CD4-positive, alpha-beta T cell treated with Interferon alpha-2 for 1 hour (primary cell): ENCODE measurements around the gene SYT8.
"Not testable (repeated sequence)": the region's sequence is repeated elsewhere in the genome, so short reads cannot be mapped to it uniquely, and the experiment has no call there.

Experiments
- DNase-seq, 2 donors: peaks; one replicate each; pipeline ENCODE4 v3.0.0-alpha.2; 2020 to 2022

SYT8 gene

DNA sequence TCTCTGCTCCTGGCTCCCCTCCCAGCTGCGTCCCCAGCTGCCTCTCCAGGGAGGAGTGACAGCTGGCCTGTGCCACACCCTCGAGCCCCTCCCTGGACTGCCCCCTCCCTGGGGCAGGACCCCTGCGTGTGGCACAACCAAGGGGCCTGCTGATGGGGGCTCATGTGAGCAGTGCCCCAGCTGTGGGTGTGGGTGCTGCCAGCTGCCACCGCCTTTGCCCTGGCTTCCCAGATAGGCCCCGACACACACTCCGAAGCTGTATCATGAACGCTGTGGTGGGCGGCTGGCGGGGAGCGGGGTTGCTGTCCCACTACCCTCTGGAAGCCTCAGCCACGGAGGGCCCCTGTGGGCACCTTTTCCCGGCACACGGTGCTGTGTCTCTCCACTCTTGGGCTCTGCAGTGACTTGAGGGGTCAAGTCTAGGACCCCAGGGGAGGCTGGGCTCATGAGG, 41.1 kb downstream of the SYT8 start:
- DNase-seq: not testable (repeated sequence)

DNA sequence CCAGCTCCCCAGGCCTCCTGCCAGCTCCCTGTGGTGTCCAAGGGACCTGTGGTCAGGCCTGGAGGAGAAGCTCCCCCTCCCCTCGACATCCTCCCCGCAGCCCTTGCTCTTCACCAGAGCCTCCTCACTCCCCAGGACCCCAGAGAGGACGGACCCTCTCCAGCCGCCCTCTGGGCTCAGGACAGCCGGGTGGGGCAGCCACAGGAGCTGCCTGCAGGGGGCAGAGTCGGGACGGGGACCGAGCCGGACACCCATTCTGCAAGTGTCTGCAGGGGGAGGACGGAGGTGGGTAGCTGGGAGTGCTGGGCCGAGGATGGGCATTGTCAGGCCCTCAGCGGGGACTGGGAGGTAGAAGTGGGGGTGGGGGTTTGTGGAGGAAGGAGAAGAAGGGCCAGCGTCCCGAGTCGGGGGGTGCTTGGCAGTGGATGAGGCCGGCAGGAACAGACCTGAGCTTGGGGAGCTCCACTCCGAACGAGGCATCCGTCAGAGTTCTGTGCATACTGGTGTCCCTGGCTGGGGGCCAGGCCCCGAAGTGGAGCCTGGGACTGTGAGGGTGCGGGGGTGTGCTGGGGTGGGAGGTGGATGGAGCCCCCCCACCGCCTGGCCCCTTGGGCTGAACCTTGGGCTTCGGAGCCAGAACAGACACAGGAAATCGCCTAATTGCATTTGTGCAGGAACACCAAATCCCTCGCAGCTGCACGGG, 41.7 kb downstream of the SYT8 start:
- DNase-seq: no peak

DNA sequence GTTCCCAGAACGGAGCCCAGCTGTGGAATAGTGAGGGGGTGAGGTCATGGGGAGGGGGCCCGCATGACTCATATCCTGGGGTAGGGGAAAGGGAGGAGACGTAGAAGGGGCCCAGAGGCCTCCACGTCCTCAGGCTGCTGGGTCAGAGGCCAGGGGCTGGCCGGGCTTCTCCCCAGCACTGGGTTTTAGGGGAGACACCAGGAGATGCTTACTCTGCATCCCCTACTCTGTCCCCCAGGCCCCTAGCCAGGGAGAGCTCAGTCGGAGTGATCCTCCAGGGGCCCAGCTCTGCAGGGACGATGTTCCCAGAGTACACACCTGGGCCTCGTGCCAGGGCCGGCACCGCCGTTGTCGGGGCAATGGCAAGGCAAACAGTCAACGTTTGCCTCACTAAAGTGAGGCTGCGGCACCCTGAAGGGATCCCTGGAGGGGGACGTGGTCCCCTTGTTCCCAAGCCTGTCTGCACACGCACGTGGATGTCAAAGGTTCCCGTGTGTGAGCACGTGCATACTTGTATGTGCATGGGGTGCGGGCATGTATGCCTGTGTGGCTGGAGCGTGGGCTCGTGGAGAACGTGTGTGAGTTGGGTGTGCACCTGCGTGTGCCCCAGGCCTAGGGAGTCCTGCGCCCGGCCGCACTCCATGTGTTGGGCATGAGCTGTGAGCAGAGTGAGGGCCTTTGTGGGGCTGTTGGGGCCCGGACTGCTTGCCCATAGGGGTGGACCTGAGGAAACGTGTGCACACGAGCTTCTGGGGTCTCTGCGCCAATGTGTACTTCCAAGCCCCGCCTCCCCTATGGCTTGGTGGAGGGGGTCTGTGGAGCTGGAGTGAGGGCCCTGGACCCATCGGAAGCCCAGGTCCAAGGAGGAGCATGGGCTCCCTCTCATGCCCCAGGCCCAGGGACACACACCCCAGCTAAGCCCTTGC, 42.7 kb downstream of the SYT8 start:
- no peak for DNase-seq

DNA sequence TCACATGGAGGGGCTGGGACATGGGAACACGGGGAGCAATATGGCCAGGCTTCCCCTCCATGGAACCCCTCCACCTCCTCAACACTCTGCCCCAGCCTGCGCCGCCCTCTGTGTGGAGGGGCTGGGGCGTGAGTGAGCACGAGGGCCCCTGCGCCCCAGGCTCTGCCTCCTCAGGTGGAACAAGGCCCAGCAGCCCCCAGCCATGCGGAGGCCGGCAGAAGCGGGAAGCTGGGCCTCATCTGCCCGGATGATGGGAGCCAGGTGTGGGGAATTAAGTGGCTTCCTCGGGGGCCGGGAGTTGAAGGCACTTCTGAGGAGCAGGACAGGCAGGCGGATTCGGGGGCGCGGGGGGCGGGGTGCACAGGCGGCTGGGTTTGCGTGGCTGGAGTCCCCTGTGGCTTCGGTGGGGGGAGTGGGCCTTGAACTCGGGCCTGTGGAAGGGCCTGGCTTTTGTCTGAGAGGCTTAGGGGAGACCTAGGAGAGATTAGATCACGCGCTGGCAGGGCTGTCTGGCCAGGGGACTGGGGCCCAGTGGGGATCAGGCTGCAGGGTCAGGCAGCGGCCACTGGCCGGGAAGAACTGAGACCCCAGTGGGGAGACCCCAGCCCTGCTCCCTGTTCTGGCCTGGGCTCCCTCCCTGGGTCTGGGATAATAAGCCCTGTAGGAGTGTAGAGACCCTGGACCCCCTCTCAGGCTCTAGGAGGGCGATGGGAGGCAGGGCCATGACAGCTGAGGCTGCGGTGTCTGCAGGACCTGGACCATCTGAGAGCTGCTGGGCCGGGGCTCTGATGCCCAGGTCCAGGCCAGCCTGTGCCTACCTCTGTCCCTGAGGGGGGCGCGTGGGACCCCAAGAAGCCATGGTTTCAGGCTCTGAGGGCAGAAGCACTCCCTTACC, 43.6 kb downstream of the SYT8 start:
- DNase-seq: no peak

DNA sequence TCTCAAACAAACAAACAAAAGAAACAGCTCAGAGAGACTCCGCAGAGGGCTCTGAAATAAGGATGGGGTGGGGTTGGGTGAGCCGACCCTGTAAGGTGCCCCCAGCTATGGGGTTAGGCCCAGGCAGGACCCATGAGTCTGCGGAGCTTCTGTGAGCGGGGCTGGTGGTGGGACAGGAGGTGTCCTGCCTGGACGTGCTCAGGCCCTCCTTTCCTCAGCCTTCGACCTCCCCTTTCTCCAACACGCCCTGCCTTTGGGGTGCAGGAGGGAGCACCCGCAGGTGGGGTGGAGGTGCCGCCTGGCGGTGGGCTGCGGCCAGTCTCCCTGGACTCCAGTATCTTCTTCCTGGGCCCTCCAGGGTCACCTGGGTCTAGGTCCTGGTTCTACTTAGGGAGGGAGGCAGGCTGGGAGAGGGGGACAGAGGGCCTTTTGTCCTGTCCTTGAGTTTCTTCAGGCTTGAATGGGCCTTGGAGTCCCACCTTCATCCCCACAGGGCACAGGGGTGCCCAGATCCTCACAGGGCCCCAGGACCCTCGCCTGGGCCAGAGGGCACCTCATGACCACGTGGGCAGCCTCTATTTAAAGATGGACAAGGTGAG, 44.7 kb downstream of the SYT8 start:
- no peak for DNase-seq

DNA sequence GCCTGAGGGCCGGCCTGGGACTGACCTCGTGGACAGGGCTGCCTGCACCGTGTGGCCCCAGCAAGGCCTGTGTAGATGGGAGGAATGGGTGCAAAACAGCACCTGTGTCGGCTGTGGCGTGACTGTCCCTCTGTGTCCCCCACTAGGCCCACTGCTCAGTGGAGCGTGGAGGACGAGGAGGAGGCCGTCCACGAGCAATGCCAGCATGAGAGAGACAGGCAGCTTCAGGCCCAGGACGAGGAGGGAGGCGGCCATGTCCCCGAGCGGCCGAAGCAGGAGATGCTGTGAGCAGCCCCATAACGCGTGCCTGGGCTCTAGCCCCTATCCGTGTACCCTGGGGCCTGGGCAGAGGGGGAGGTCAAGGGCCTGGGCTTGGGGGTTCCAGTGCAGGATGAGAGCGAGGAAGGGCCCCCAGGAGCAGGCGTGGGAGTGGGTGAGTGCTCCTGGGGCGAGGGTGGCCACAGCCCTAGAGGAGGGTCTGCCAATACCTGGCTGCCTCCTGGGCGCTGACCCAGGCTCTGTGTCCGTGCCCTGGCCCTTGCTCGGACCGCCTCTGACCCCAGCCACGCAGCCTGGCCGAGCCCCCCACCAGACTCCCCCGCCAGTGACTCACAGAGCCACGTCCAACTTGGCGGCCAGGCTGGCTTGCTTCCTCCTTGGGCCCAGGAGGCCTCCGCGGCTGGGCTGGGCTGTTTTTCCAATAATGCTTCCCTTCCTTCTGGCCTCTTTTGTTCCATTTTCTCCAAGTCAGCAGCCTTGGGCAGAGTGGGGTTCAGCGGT, 45.3 kb downstream of the SYT8 start:
- DNase-seq: no peak

DNA sequence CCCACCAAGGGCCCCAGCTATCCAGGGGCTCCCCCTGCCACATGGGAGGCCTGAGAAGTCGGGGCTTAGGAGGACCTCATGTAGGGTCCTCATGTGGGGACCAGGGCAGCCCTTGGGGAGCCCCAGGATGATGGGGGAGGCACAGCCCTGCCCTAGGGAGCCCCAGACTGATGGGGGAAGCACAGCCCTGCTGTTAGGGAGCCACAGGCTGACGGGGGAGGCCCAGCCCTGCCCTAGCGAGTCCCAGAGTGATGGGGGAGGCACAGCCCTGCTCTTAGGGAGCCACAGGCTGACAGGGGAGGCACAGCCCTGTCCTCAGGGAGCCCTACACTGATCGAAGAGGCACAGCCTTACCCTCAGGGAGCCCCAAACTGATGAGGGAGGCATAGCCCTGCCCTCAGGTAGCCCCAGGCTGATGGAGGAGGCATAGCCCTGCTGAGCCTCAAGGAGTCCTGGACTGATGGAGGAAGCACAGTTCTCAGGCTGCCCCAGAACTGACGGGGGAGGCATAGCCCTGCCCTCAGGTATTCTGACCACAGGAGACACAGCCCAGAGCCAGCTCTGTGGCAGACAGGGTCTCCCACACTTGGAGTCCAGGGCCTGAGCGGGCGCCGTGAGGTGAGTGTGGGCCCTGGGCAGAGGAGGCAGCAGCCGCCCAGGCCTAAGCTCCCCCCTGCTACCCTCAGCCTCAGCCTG, 46.1 kb downstream of the SYT8 start:
- no peak for DNase-seq

DNA sequence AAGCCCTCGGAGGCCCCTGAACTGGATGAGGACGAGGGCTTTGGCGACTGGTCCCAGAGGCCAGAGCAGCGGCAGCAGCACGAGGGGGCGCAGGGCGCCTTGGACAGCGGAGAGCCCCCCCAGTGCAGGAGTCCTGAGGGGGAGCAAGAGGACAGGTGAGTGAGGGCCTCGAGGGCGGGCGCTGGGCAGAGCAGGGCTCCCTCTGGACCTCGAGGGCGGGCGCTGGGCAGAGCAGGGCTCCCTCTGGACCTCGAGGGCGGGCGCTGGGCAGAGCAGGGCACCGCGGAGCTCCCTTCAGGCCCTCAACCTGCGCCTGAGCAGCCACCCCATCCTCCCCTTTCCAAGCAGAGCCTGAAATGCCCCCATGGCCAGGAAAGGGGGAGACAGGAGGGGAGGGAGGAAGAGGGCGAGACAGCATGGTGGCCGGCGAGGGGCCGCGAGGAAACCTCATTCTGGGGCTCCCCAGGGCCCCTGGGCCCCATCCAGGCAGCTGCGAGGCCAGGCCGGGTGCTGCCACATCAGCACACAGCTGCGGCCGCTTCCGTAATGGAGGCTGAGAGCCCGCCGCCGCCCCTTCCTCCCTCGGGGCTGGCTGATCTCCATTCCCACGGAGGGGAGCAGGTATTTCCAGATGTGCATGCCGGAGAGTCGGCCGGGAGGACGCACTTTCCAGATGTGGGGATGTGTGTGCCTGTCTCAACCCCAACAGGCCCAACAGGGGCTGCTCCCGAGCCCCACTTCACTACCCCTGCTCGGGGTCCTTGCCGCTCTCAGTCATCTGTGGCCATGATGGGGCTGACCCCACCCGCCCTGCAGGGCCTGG, 46.9 kb downstream of the SYT8 start:
- no peak for DNase-seq

DNA sequence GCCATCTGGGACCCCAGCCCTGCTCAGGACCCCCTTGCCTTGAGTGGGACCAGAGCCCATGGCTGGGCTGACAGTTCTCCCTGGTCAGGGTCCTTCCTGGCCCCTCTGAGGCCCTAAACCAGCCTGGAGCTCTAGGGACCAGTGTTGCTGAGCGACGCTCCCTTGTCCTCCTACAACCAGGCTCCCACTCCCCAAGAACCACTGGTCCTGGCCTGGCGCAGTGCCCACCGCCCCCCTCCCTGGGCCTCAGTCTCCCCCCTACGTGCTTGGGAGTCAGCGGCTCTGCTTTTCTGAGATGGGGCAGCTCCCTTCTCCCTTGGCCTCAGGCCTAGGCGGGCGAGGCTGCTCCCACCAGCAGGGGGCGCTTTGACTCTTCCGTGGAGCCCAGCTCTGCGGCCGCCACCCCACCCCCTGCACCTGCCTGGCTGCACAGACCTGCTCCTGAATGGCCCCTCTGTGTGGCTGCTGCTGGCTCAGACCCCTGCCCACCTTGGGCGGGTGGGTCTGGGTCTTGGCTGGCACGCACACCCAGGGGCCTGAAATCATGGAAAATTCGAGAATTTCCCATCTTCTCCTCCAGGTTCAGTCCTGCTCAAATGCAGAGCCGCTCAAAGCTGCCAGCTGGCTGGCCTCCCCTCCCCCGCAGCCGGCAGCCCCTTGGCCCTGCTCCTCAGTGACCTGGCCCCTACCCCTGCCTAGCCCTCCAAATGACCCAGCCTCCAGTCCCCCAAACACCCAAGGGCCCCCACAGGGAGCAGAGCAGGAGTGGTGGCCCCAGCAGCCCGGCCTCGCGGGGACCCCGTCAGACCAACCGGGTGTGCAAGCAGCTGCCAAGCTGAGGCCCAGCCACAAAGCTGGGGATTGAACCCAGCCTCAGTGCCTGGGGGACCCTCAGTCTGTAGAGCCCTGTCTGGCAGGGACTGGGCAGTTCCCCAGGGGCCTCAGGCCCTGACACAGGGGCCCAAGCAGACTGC, 47.8 kb downstream of the SYT8 start:
- DNase-seq: peak; percentile 73 to 82

DNA sequence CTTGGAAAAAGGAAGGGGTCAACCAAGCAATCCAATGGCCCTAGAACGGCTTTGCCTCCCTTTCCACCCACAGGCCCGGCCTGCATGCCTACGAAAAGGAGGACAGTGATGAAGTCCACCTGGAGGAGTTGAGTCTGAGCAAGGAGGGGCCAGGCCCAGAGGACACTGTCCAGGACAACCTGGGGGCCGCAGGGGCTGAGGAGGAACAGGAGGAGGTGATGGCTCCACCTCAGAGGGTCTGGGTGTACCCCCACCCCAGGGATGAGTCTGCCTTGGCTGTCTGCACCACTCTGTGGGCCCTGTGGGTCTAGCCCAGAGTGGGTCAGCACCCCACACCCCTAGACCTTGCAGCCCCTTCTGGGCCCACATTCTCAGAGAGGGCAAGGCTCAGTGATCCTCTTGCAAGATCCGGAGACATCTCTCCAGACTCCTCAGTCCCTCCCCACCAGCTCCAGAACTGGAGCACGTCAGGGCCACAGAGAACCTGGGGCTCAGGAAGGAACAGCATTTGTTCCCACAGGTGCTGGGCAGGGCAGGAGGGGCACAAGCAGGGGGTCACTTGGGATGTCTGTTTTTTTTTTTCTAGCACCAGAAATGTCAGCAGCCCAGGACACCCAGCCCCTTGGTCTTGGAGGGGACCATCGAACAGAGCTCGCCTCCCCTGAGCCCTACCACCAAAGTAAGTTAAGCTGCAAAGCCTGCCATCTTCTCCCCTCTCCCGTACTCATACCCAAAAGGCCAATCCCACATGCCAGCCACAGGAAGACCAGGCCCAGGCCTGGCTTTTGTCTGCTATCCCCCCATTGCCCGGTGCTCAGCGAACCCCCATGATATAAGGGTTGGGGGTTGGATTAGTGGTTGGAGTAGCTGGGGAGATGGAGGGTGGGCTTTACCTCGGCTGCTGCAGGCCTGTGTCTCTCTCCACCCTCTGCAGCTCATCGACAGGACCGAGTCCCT, 48.8 kb downstream of the SYT8 start:
- DNase-seq: no peak

DNA sequence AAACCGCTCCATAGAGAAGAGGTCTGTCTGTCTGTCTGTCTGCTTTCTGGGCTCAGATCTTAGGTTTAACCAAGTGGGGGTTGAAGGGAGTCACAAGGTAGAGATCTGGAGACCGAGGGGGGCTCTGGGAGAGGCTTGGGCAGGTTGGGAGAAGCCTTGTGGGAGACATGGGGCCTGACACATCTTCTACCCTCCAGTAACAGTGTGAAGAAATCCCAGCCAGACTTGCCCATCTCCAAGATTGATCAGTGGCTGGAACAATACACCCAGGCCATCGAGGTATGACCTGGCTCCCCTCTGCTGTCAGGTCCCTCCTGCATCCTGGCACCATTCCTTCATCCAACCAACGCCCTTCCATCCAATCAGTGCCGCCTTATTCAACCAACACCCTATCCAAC, 49.5 kb downstream of the SYT8 start:
- DNase-seq: no peak

DNA sequence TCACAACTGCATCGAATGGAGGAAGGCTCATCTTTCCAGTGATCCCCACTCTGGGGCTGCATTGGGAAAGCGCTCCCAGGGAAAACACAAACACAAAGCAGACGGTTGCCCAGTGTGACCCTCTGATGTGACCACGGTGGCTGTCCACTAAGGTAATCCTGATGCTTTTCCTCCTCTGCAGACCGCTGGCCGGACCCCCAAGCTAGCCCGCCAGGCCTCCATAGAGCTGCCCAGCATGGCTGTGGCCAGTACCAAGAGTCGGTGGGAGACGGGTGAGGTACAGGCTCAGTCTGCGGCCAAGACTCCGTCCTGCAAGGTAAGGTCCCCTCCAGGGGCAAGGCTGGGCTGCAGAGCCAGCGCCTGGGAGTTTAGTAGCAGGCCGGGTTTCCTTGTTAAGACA, 51.8 kb downstream of the SYT8 start:
- DNase-seq: not testable (repeated sequence)
